ENCODE measurements around the gene DPF3. TPM values are rescaled to one million over a fixed set of nuclear protein-coding genes. Genes with fewer than 3 reads are reported as not detected.

Gene DPF3
- total and polyA plus RNA-seq, 2 experiments from 2014 or later, result 6.8 to 7.9 TPM

DNA sequence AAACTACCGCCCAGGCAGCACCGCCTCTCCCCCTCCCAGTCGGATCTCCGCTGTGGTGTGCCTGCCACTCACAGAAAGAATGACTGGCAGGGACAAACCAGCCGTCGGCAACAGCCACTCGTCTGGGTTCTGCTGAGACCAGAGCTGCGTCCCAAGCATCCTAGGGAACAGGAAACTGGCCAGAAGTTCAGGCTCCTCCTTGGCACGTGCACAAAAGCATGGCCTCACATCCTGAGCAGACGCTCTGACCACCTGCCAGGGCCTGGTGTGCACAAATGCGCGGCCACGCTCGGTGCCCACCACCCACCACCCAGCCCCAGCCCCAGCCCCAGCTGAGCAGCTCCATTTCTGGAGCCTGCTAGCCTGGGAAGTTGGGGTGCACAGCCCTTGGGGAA lies 214.8 kb downstream of the DPF3 start:
- in situ Hi-C loops (cut with MboI), result no loop called here

DNA sequence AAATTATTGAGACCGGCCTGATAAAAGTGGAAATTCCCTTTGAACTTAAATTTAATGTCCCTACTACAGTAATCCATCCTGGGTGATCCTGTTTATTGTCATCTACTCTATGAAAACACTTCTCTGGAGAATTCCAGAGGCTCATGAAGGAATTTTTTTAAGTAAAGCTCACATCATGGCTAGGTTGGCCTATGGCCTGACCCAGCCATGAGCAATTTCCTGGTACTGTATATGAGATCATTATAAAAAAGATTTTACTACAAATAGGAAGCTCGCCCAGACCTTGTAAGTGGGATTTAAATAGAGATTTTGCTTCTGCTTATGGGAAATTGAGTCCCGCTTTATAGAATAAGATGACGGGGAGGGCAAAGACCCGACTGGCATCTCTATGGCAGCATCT lies 215.5 kb downstream of the DPF3 start:
- TF ChIP-seq EZH2 (IDR thresholded peaks at IDR 0.05; ENCODE audit: insufficient read depth, poor library complexity, severe bottlenecking) (no peak), EZH2phosphoT487 (IDR thresholded peaks at IDR 0.05; ENCODE audit: insufficient read depth, low read depth) (no peak)
- no peaks in the 10 kb centered on the region for H3K9me3 ChIP-seq (ENCODE audit: low read depth)
- DNase-seq, result peak; percentile 85
- no peaks in the 10 kb centered on the region for H3K9me2 ChIP-seq (ENCODE audit: insufficient read depth)
- no peaks in the 10 kb centered on the region for H3K79me2 ChIP-seq (ENCODE audit: insufficient read depth)
- peaks cover 29% of the 10 kb centered on the region for H3F3A ChIP-seq (ENCODE audit: insufficient read depth)
- H3K27me3 ChIP-seq (replicated peaks; ENCODE audit: insufficient read depth), result no peaks in the 10 kb centered on the region
- 62 to 64% methylated on average over 5 of the region's 5 CpGs for WGBS, 2 experiments (ENCODE audit: low coverage in 1 of 2, low lambda C conversion rate in 2 of 2, missing lambda C conversion rate in 2 of 2)
- no peak overlapping the region for H3K4me3 ChIP-seq
- H2AFZ ChIP-seq, result no peak overlapping the region
- no peaks in the 10 kb centered on the region for H4K20me1 ChIP-seq (ENCODE audit: insufficient read depth)
- H3K4me2 ChIP-seq (ENCODE audit: unreplicated experiment), result peak overlapping the region; percentile 38
- no peaks in the 10 kb centered on the region for H3K36me3 ChIP-seq (ENCODE audit: low read depth)
- in situ Hi-C loops (cut with MboI), result no loop called here
- peaks cover 43% of the 10 kb centered on the region for H3K4me1 ChIP-seq (ENCODE audit: insufficient read depth)
- H3K9ac ChIP-seq, result peak overlapping the region; percentile 12; the same call in 1 of the 2 replicates
- peak overlapping the region; percentile 62 for H3K27ac ChIP-seq

More for the DNA sequence above, 214.8 kb downstream of the DPF3 start:
- no peaks in the 10 kb centered on the region for H3K27me3 ChIP-seq (replicated peaks; ENCODE audit: insufficient read depth)
- DNase-seq, result peak; percentile 48
- H3K9me3 ChIP-seq (ENCODE audit: low read depth), result no peaks in the 10 kb centered on the region
- peaks cover 43% of the 10 kb centered on the region for H3K4me1 ChIP-seq (ENCODE audit: insufficient read depth)
- no peaks in the 10 kb centered on the region for H4K20me1 ChIP-seq (ENCODE audit: insufficient read depth)
- H3F3A ChIP-seq (ENCODE audit: insufficient read depth), result peaks cover 29% of the 10 kb centered on the region
- peak overlapping the region; percentile 12; the same call in 1 of the 2 replicates for H3K9ac ChIP-seq
- H3K79me2 ChIP-seq (ENCODE audit: insufficient read depth), result no peaks in the 10 kb centered on the region
- 48 to 55% methylated on average over 13 to 14 of the region's 14 CpGs for WGBS, 2 experiments (ENCODE audit: low coverage in 1 of 2, low lambda C conversion rate in 2 of 2, missing lambda C conversion rate in 2 of 2)
- H3K27ac ChIP-seq, result no peak overlapping the region
- H3K4me2 ChIP-seq (ENCODE audit: unreplicated experiment), result peak overlapping the region; percentile 38
- H2AFZ ChIP-seq, result no peak overlapping the region
- TF ChIP-seq EZH2 (IDR thresholded peaks at IDR 0.05; ENCODE audit: insufficient read depth, poor library complexity, severe bottlenecking) (no peak), EZH2phosphoT487 (IDR thresholded peaks at IDR 0.05; ENCODE audit: insufficient read depth, low read depth) (no peak)
- no peaks in the 10 kb centered on the region for H3K9me2 ChIP-seq (ENCODE audit: insufficient read depth)
- H3K4me3 ChIP-seq, result no peak overlapping the region
- no peaks in the 10 kb centered on the region for H3K36me3 ChIP-seq (ENCODE audit: low read depth)

DNA sequence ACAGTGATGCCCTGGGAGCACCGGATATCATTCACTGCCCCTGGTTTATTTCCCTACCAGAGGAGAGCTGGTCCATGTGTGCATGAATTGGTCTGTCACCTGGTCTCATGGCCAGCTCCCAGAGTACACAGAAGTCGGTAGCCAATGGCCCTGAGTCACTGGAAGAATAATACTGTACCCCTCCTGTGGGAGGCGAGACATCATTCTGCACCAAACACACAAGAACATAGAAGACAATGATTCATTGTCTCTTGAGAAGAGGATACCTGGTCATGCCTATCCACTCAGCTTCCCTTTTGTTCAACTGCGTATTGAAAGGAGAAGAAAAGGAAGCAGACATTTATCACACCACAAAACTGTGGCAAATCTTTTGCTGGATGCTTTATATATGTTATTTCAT lies 216.2 kb downstream of the DPF3 start:
- in situ Hi-C loops (cut with MboI), result no loop called here
- no peak for TF ChIP-seq EZH2phosphoT487 (IDR thresholded peaks at IDR 0.05; ENCODE audit: insufficient read depth, low read depth)
- TF ChIP-seq EZH2 (IDR thresholded peaks at IDR 0.05; ENCODE audit: insufficient read depth, poor library complexity, severe bottlenecking), result no peak
- H3K4me2 ChIP-seq (ENCODE audit: unreplicated experiment), result no peak overlapping the region
- no peaks in the 10 kb centered on the region for H3K9me3 ChIP-seq (ENCODE audit: low read depth)
- H2AFZ ChIP-seq, result no peak overlapping the region
- WGBS, 2 experiments (ENCODE audit: low coverage in 1 of 2, low lambda C conversion rate in 2 of 2, missing lambda C conversion rate in 2 of 2), result 70 to 73% methylated on average over 4 of the region's 4 CpGs
- H3F3A ChIP-seq (ENCODE audit: insufficient read depth), result peaks cover 25% of the 10 kb centered on the region
- DNase-seq, result peak; percentile 47
- H4K20me1 ChIP-seq (ENCODE audit: insufficient read depth), result no peaks in the 10 kb centered on the region
- no peak overlapping the region for H3K4me3 ChIP-seq
- no peaks in the 10 kb centered on the region for H3K36me3 ChIP-seq (ENCODE audit: low read depth)
- peaks cover 42% of the 10 kb centered on the region for H3K4me1 ChIP-seq (ENCODE audit: insufficient read depth)
- no peaks in the 10 kb centered on the region for H3K79me2 ChIP-seq (ENCODE audit: insufficient read depth)
- no peaks in the 10 kb centered on the region for H3K27me3 ChIP-seq (replicated peaks; ENCODE audit: insufficient read depth)
- no peak overlapping the region for H3K9ac ChIP-seq
- no peaks in the 10 kb centered on the region for H3K9me2 ChIP-seq (ENCODE audit: insufficient read depth)
- peak overlapping the region; percentile 62 for H3K27ac ChIP-seq

DNA sequence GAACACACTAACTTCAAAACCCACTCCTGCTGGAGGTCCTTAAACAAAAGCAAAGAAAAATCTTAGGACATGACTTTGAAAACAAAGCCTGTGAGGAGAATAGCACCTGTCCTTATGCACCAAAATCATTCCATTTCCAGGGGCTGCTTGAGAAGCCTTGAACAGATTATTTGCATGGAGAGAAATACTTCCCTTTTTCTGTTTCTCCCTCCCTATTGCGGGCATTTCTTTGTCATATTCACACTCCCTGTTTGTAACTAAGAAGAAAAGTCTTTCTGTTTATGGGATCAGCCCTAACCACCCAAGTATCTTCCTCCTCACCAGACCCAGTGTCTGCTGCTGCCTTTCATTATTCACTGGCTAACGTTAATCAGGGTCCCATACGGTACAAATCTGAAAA lies 218.8 kb downstream of the DPF3 start:
- no peak for TF ChIP-seq EZH2 (IDR thresholded peaks at IDR 0.05; ENCODE audit: insufficient read depth, poor library complexity, severe bottlenecking)
- TF ChIP-seq EZH2phosphoT487 (IDR thresholded peaks at IDR 0.05; ENCODE audit: insufficient read depth, low read depth), result no peak
- Histone ChIP-seq H4K20me1 (ENCODE audit: insufficient read depth) (no peaks in the 10 kb centered on the region), H3K27me3 (replicated peaks; ENCODE audit: insufficient read depth) (no peaks in the 10 kb centered on the region), H3F3A (ENCODE audit: insufficient read depth) (peaks cover 10% of the 10 kb centered on the region; the same call in 1 of the 2 replicates), H3K27ac (no peak overlapping the region), H3K79me2 (ENCODE audit: insufficient read depth) (no peaks in the 10 kb centered on the region), H3K9me3 (ENCODE audit: low read depth) (no peaks in the 10 kb centered on the region), H3K36me3 (ENCODE audit: low read depth) (0 out of 2 replicates have a peak, but pooled peaks cover 5% of the 10 kb centered on the region), H3K4me3 (no peak overlapping the region), H3K9ac (no peak overlapping the region), H3K4me1 (ENCODE audit: insufficient read depth) (peaks cover 23% of the 10 kb centered on the region), H2AFZ (no peak overlapping the region), H3K4me2 (ENCODE audit: unreplicated experiment) (no peak overlapping the region), H3K9me2 (ENCODE audit: insufficient read depth) (no peaks in the 10 kb centered on the region)
- in situ Hi-C loops (cut with MboI), result no loop called here
- DNase-seq, result no peak
- WGBS, 2 experiments (ENCODE audit: low coverage in 1 of 2, low lambda C conversion rate in 2 of 2, missing lambda C conversion rate in 2 of 2), result 51 to 73% methylated on average over 3 of the region's 3 CpGs

DNA sequence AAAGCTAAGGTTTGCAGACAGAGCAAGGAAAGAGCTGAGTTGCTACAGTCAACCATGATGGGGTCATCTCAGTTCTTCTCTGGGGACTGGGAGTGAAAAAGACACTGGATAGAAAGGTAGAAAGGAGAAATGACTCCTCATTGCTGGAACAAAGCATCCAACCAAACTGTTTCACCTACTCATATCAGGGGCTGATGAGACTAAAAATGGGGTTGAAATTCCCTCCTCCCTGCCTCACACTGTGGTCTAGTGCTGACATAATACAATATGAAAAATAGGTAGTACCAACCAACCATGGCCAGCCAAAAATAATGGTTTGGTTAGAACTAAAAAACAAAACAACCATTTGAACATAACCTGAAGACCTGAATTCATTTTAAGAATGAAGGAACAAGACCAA lies 220.7 kb downstream of the DPF3 start:
- DNase-seq, result no peak
- in situ Hi-C loops (cut with MboI), result no loop called here
- Histone ChIP-seq H3K27ac (no peak overlapping the region), H3K4me1 (ENCODE audit: insufficient read depth) (peaks cover 9% of the 10 kb centered on the region), H3K9ac (no peak overlapping the region), H3K4me3 (no peak overlapping the region), H3K4me2 (ENCODE audit: unreplicated experiment) (no peak overlapping the region), H3K9me2 (ENCODE audit: insufficient read depth) (no peaks in the 10 kb centered on the region), H3F3A (ENCODE audit: insufficient read depth) (peaks cover 3% of the 10 kb centered on the region; the same call in 1 of the 2 replicates), H3K27me3 (replicated peaks; ENCODE audit: insufficient read depth) (no peaks in the 10 kb centered on the region), H2AFZ (no peak overlapping the region), H4K20me1 (ENCODE audit: insufficient read depth) (no peaks in the 10 kb centered on the region), H3K9me3 (ENCODE audit: low read depth) (no peaks in the 10 kb centered on the region), H3K79me2 (ENCODE audit: insufficient read depth) (no peaks in the 10 kb centered on the region), H3K36me3 (ENCODE audit: low read depth) (peaks cover 7% of the 10 kb centered on the region; the same call in 1 of the 2 replicates)
- TF ChIP-seq EZH2phosphoT487 (IDR thresholded peaks at IDR 0.05; ENCODE audit: insufficient read depth, low read depth) (no peak), EZH2 (IDR thresholded peaks at IDR 0.05; ENCODE audit: insufficient read depth, poor library complexity, severe bottlenecking) (no peak)

Data from GM23248 (cell line).